Hepatocyte (in vitro differentiated cells): ENCODE data around the gene KATNB1. TPM values are rescaled to one million over a fixed set of nuclear protein-coding genes. Genes with fewer than 3 reads are reported as not detected.

Experiments used
- DNase-seq: peaks from one replicate; pipeline ENCODE4 v3.0.0-alpha.2; 2016; ENCODE audit warnings: low spot score
- H2AFZ ChIP-seq: fragments of 200-600 bp; sonication (generic); 2 replicates; pipeline ENCODE4 v1.6.0; 2016; ENCODE audit warnings: antibody characterized with exemption, mild to moderate bottlenecking
- H3K27ac ChIP-seq: fragments of 200-600 bp; sonication (generic); 2 replicates; pipeline ENCODE4 v1.5.1; 2016; ENCODE audit warnings: mild to moderate bottlenecking
- H3K27me3 ChIP-seq: fragments of 200-600 bp; sonication (generic); 2 replicates; pipeline ENCODE4 v1.6.1; 2016
- H3K36me3 ChIP-seq: fragments of 200-600 bp; sonication (generic); replicated peaks from 2 replicates; pipeline ENCODE4 v1.5.1; 2016; ENCODE audit warnings: low read depth; ENCODE audit not compliant: insufficient read depth
- H3K4me1 ChIP-seq: fragments of 200-600 bp; sonication (generic); 2 replicates; pipeline ENCODE4 v1.5.1; 2016; ENCODE audit warnings: mild to moderate bottlenecking, moderate library complexity; ENCODE audit not compliant: insufficient read depth
- H3K4me2 ChIP-seq: fragments of 200-600 bp; sonication (generic); 2 replicates; pipeline ENCODE4 v1.6.0; 2016
- H3K4me3 ChIP-seq: fragments of 200-600 bp; sonication (generic); 2 replicates; pipeline ENCODE4 v1.5.1; 2016; ENCODE audit warnings: mild to moderate bottlenecking
- H3K79me2 ChIP-seq: fragments of 200-600 bp; sonication (generic); 2 replicates; pipeline ENCODE4 v1.6.0; 2017; ENCODE audit warnings: mild to moderate bottlenecking
- H3K9me2 ChIP-seq: fragments of 200-600 bp; sonication (generic); replicated peaks from 2 replicates; pipeline ENCODE4 v1.6.0; 2017; ENCODE audit warnings: mild to moderate bottlenecking; ENCODE audit not compliant: insufficient read depth
- H3K9me3 ChIP-seq: fragments of 200-600 bp; sonication (generic); 2 replicates; pipeline ENCODE4 v1.5.1; 2016; ENCODE audit warnings: low read depth, mild to moderate bottlenecking
- H4K20me1 ChIP-seq: fragments of 200-600 bp; sonication (generic); 2 replicates; pipeline ENCODE4 v1.6.0; 2016; ENCODE audit warnings: mild to moderate bottlenecking; ENCODE audit not compliant: insufficient read depth, poor library complexity, severe bottlenecking
- EZH2 ChIP-seq: fragments of 200-600 bp; sonication (generic); IDR thresholded peaks from 2 replicates; pipeline ENCODE4 v1.6.1; 2016; ENCODE audit warnings: antibody characterized with exemption, mild to moderate bottlenecking, borderline replicate concordance
- EZH2phosphoT487 ChIP-seq: fragments of 200-600 bp; sonication (generic); IDR thresholded peaks from one replicate; pipeline ENCODE4 v1.6.1; 2018; ENCODE audit warnings: antibody characterized with exemption, mild to moderate bottlenecking, low read depth, moderate library complexity; ENCODE audit not compliant: unreplicated experiment, severe bottlenecking
- WGBS: methylation state at CpG from one replicate; pipeline ENCODE4 v1.1.6; 2016; ENCODE audit warnings: low lambda C conversion rate; ENCODE audit errors: missing lambda C conversion rate; 5-methylcytosine and 5-hydroxymethylcytosine counted together
- polyA plus RNA-seq: library from polyadenylated mRNA; unstranded; fragments of >200 nt; fragmentation: Nextera tagmentation; extraction: Ambion mirVana; gene quantifications from 2 replicates; pipeline ENCODE4 v1.2.1, GENCODE V29; 2016
- total RNA-seq: library from RNA; depleted of rRNA; stranded (reverse); fragments of >200 nt; gene quantifications from 2 replicates; pipeline ENCODE4 v1.2.3, GENCODE V29; 2014
- TF ChIP-seq, protein P1 (sequence below): fragments of 200-600 bp; sonication (generic); IDR thresholded peaks from 2 replicates; pipeline ENCODE4 v1.5.1; 2016; ENCODE audit warnings: antibody characterized with exemption, mild to moderate bottlenecking; ENCODE audit not compliant: poor library complexity

KATNB1 gene
- total and polyA plus RNA-seq, 2 experiments from 2014 or later: 12.3 to 15.3 TPM

DNA sequence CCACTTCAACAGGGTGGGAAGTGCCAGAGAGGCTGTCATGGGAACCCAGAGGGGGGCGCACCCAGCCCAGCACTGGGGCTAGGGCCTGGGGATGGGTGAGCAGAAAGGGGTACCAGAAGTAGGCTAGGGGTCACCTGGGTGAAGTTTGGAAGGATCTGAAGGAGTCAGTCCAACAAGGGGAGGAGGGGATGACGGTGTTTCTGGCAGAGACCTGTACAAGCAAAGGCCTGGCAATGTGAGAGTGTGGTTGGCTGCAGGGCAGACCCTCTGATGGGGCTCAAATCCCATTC is 13.4 kb upstream of the KATNB1 start:
- Histone ChIP-seq H3K79me2 (no peaks in the 10 kb centered on the region), H3K36me3 (no peaks in the 10 kb centered on the region), H4K20me1 (no peaks in the 10 kb centered on the region), H2AFZ (no peak overlapping the region), H3K4me2 (no peak overlapping the region), H3K27me3 (no peaks in the 10 kb centered on the region), H3K9me3 (no peaks in the 10 kb centered on the region), H3K4me1 (no peaks in the 10 kb centered on the region), H3K27ac (no peak overlapping the region), H3K9me2 (no peaks in the 10 kb centered on the region), H3K4me3 (no peak overlapping the region)
- 94% methylated on average over 2 of the region's 2 CpGs for WGBS
- no peak for DNase-seq
- no peak for TF ChIP-seq EZH2
- no peak for TF ChIP-seq EZH2phosphoT487
- TF ChIP-seq, protein P1, sequence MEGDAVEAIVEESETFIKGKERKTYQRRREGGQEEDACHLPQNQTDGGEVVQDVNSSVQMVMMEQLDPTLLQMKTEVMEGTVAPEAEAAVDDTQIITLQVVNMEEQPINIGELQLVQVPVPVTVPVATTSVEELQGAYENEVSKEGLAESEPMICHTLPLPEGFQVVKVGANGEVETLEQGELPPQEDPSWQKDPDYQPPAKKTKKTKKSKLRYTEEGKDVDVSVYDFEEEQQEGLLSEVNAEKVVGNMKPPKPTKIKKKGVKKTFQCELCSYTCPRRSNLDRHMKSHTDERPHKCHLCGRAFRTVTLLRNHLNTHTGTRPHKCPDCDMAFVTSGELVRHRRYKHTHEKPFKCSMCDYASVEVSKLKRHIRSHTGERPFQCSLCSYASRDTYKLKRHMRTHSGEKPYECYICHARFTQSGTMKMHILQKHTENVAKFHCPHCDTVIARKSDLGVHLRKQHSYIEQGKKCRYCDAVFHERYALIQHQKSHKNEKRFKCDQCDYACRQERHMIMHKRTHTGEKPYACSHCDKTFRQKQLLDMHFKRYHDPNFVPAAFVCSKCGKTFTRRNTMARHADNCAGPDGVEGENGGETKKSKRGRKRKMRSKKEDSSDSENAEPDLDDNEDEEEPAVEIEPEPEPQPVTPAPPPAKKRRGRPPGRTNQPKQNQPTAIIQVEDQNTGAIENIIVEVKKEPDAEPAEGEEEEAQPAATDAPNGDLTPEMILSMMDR: no peak

DNA sequence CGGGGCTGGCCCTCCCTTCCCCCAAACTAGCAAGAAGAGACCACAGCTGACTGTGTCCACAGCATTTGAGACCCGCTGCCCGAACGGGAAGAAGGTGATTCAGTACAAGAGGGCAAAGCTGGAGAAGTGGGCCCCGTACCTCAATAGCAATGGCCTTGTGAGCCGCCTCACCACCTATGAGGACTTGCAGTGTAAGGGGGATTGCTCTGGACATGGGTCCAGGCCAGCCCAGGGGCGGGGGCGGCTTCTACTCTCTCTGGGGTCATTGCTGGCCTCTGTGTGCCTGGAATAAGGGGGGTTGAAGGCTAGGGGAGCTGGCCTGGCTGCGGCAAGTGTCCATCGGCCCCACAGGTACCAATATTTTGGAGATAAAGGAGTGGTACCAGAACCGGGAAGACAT is 12.9 kb upstream of the KATNB1 start:
- H3K27ac ChIP-seq: no peak overlapping the region
- no peaks in the 10 kb centered on the region for H3K36me3 ChIP-seq
- no peak overlapping the region for H3K4me3 ChIP-seq
- no peaks in the 10 kb centered on the region for H3K9me3 ChIP-seq
- no peak for TF ChIP-seq EZH2
- no peak for TF ChIP-seq EZH2phosphoT487
- TF ChIP-seq, protein P1: no peak
- H3K4me2 ChIP-seq: no peak overlapping the region
- H4K20me1 ChIP-seq: no peaks in the 10 kb centered on the region
- H3K27me3 ChIP-seq: no peaks in the 10 kb centered on the region
- H3K9me2 ChIP-seq: no peaks in the 10 kb centered on the region
- 82% methylated on average over 11 of the region's 11 CpGs for WGBS
- H3K79me2 ChIP-seq: no peaks in the 10 kb centered on the region
- H2AFZ ChIP-seq: no peak overlapping the region
- H3K4me1 ChIP-seq: no peaks in the 10 kb centered on the region
- no peak for DNase-seq

DNA sequence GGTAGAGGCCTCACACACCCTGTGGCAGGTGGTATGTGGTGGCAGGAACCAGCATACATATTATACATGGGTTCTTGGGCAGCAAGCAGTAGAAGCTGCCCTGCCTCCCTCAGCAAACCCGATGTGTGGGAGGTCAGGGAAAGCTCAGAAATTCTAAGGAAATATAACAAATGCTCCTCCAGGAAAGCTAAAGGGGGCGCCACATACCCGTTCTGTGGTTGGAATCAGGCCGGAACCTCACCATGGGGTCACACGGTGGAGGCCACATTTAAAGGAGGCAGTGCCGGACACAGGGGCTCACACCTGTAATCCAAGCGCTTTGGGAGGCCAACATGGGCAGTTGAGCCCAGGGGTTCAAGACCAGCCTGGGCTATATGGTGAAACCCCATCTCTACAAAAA is 12.4 kb upstream of the KATNB1 start:
- WGBS: 64% methylated on average over 7 of the region's 7 CpGs
- DNase-seq: no peak
- no peak overlapping the region for H3K4me2 ChIP-seq
- no peak overlapping the region for H2AFZ ChIP-seq
- TF ChIP-seq, protein P1: peak; percentile 30
- TF ChIP-seq EZH2 (no peak), EZH2phosphoT487 (no peak)
- H3K27ac ChIP-seq: no peak overlapping the region
- H3K4me3 ChIP-seq: no peak overlapping the region
- H3K36me3 ChIP-seq: no peaks in the 10 kb centered on the region
- no peaks in the 10 kb centered on the region for H4K20me1 ChIP-seq
- H3K4me1 ChIP-seq: no peaks in the 10 kb centered on the region
- no peaks in the 10 kb centered on the region for H3K27me3 ChIP-seq
- no peaks in the 10 kb centered on the region for H3K79me2 ChIP-seq
- H3K9me3 ChIP-seq: no peaks in the 10 kb centered on the region
- no peaks in the 10 kb centered on the region for H3K9me2 ChIP-seq

DNA sequence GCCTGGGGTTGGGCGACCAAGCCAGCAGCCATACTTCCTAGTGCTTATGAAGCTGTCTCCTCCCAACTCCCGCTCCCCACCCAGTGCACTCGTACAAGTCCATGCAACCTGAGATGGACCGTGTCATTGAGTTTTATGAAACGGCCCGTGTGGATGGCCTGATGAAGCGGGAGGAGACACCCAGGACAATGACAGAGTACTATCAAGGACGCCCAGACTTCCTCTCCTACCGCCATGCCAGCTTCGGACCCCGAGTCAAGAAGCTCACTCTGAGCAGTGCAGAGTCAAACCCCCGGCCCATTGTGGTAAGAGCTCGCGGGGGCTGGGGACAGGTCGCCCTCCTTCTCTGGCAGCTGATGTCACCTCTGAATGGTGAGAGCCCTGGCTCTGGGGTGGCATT is 11.0 kb upstream of the KATNB1 start:
- Histone ChIP-seq H3K36me3 (no peaks in the 10 kb centered on the region), H3K4me1 (no peaks in the 10 kb centered on the region), H4K20me1 (no peaks in the 10 kb centered on the region), H3K9me3 (no peaks in the 10 kb centered on the region), H3K4me3 (no peak overlapping the region), H3K27ac (no peak overlapping the region), H3K9me2 (no peaks in the 10 kb centered on the region), H3K27me3 (no peaks in the 10 kb centered on the region), H3K4me2 (no peak overlapping the region), H3K79me2 (no peaks in the 10 kb centered on the region), H2AFZ (no peak overlapping the region)
- TF ChIP-seq EZH2 (no peak), EZH2phosphoT487 (no peak)
- TF ChIP-seq, protein P1: no peak
- 92% methylated on average over 15 of the region's 15 CpGs for WGBS
- DNase-seq: no peak
